ENCODE data around the gene TOX2. TPM values are rescaled to one million over a fixed set of nuclear protein-coding genes. Genes with fewer than 3 reads are reported as not detected.

TOX2 gene
- total RNA-seq, 2 donors from 2014 or later = 8.8 to 52.8 TPM

- Histone ChIP-seq H3K4me1 (replicated peaks) (no peaks in the 10 kb centered on the region), H3K9me3 (no peaks in the 10 kb centered on the region), H3K27me3 (replicated peaks; ENCODE audit: insufficient read depth) (no peaks in the 10 kb centered on the region), H3K36me3 (no peaks in the 10 kb centered on the region), H3K4me3 (no peak overlapping the region), H3K27ac (no peak overlapping the region)
- 81% methylated on average over 7 of the region's 7 CpGs for WGBS
- intact Hi-C loops (cut with DNase I) = no loop called here
- TF ChIP-seq POLR2A (IDR thresholded peaks at IDR 0.05) (no peak), CTCF (IDR thresholded peaks at IDR 0.05) (no peak), POLR2AphosphoS5 (IDR thresholded peaks at IDR 0.05) (no peak)
- no peak for DNase-seq (ENCODE audit: low spot score)
Observed at GRCh38 chr20:44095831-44096230, 181.2 kb downstream of the TOX2 start.

GRCh38 chr20:44097521-44098255 lies 183.0 kb downstream of the TOX2 start:
- no peak for DNase-seq (ENCODE audit: low spot score)
- Histone ChIP-seq H3K27ac (no peak overlapping the region), H3K4me1 (replicated peaks) (no peaks in the 10 kb centered on the region), H3K27me3 (replicated peaks; ENCODE audit: insufficient read depth) (no peaks in the 10 kb centered on the region), H3K36me3 (no peaks in the 10 kb centered on the region), H3K4me3 (no peak overlapping the region), H3K9me3 (no peaks in the 10 kb centered on the region)
- 61% methylated on average over 14 of the region's 14 CpGs for WGBS
- TF ChIP-seq POLR2A (IDR thresholded peaks at IDR 0.05) (no peak), CTCF (IDR thresholded peaks at IDR 0.05) (no peak), POLR2AphosphoS5 (IDR thresholded peaks at IDR 0.05) (no peak)
- intact Hi-C loops (cut with DNase I) = no loop called here

GRCh38 chr20:44098256-44098630 lies 183.6 kb downstream of the TOX2 start:
- no peak for TF ChIP-seq POLR2A (IDR thresholded peaks at IDR 0.05)
- no peak for TF ChIP-seq POLR2AphosphoS5 (IDR thresholded peaks at IDR 0.05)
- no peak for TF ChIP-seq CTCF (IDR thresholded peaks at IDR 0.05)
- Histone ChIP-seq H3K27me3 (replicated peaks; ENCODE audit: insufficient read depth) (no peaks in the 10 kb centered on the region), H3K27ac (no peak overlapping the region), H3K4me1 (replicated peaks) (no peaks in the 10 kb centered on the region), H3K36me3 (no peaks in the 10 kb centered on the region), H3K9me3 (no peaks in the 10 kb centered on the region), H3K4me3 (no peak overlapping the region)
- 88% methylated on average over 6 of the region's 6 CpGs for WGBS
- intact Hi-C loops (cut with DNase I) = no loop called here
- no peak for DNase-seq (ENCODE audit: low spot score)

- no peaks in the 10 kb centered on the region for H3K36me3 ChIP-seq
- no peak overlapping the region for H3K4me3 ChIP-seq
- no peak for TF ChIP-seq CTCF (IDR thresholded peaks at IDR 0.05)
- DNase-seq (ENCODE audit: low spot score) = no peak
- H3K27ac ChIP-seq = no peak overlapping the region
- intact Hi-C loops (cut with DNase I) = no loop called here
- no peaks in the 10 kb centered on the region for H3K9me3 ChIP-seq
- no peaks in the 10 kb centered on the region for H3K4me1 ChIP-seq (replicated peaks)
- WGBS = 97% methylated on average over 5 of the region's 5 CpGs
- no peaks in the 10 kb centered on the region for H3K27me3 ChIP-seq (replicated peaks; ENCODE audit: insufficient read depth)
Observed at GRCh38 chr20:44098657-44099056, 184.0 kb downstream of the TOX2 start.

GRCh38 chr20:44099832-44100231 lies 185.2 kb downstream of the TOX2 start:
- Histone ChIP-seq H3K4me1 (replicated peaks) (no peaks in the 10 kb centered on the region), H3K27me3 (replicated peaks; ENCODE audit: insufficient read depth) (no peaks in the 10 kb centered on the region), H3K4me3 (no peak overlapping the region), H3K9me3 (no peaks in the 10 kb centered on the region), H3K36me3 (no peaks in the 10 kb centered on the region), H3K27ac (no peak overlapping the region)
- TF ChIP-seq POLR2A (IDR thresholded peaks at IDR 0.05) (no peak), POLR2AphosphoS5 (IDR thresholded peaks at IDR 0.05) (no peak), CTCF (IDR thresholded peaks at IDR 0.05) (no peak)
- intact Hi-C loops (cut with DNase I) = no loop called here
- WGBS = 61% methylated on average over 7 of the region's 7 CpGs
- no peak for DNase-seq (ENCODE audit: low spot score)

All from prostate gland (tissue), 2 donors.